ENCODE data around the gene CLSTN1. TPM values are rescaled to one million over a fixed set of nuclear protein-coding genes. Genes with fewer than 3 reads are reported as not detected.
A peak's percentile ranks its signal among the peaks of the same experiment; 100 is the strongest.

Gene CLSTN1
- total RNA-seq, result 54.9 TPM
- long read RNA-seq, full-length matches to known transcripts, result 8 of 62 reads
- long read RNA-seq, partial matches to known transcripts, result 50 of 62 reads
- long read RNA-seq, other reads (novel, unspliced or antisense), result 4 of 62 reads

DNA sequence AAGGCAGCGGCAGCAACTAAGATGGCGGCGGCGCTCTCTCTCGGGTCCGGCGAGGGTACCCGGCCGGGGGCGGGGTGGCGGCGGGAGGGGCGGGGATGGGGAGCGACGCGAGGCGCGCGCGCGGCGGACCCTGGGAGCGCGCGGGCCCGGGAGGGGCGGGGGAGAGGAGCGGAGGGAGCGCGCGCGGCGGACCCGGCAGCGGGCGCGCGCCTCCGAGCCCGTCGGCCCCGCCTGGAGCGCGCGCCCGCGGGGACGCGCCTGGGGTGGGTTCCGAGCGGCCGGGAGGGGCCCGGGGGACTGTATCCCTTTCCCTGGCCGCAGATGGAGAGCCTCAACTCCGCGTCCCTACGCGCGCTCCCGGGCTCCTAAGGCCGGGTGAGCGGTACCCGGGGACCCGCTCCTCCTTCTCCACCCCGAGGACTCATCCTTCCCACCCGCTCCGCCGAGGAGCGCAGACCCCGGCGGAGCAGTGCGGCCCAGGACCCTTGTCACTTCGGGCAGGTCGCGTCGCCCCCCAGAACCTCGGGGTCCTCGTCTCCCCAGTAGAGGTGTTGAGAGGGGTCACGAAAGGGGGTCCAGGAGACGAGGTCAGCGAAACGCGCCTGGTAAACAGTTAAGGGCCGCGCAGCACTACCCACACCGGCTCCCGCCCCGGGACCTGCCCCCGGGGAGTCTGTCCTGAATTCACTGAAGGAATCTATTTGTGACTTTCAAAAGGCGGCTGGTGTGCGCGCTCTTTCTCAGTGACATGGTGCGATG, at the start of gene CLSTN1:
Gene CLSTN1, minus strand, starts transcription at position 23 of the 759 bp plus-strand sequence. CDS start 232 bp downstream, outside the sequence.
- intact Hi-C loops (cut with micrococcal nuclease), result no loop called here
- peak; percentile 95 for DNase-seq
- ATAC-seq, result peak; percentile 87

DNA sequence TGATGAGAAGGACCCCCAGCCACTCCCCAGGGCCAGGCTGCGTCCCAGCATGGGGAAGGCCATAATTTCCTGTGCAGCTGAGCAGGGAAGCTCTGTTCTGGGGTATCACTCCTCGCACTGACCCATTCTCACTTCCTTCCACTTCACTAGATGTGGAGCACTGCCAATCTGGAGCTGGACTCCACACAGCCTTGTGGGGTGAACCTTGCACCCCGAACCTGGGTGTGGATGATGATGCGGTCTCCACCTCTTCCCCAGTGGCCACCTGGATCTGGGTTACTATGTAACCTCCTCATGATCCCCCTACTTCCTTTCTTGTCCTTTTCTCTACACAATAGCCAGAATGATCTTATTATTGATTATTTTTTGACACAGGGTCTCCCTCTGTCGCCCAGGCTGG, 49.6 kb upstream of the CLSTN1 start:
- intact Hi-C loops (cut with micrococcal nuclease), result no loop called here
- no peak for ATAC-seq
- DNase-seq, result no peak

- no peak for DNase-seq
- ATAC-seq, result no peak
- intact Hi-C loops (cut with micrococcal nuclease), result no loop called here
Measured at GRCh38 chr1:9872430-9873165, 48.8 kb upstream of the CLSTN1 start.

DNA sequence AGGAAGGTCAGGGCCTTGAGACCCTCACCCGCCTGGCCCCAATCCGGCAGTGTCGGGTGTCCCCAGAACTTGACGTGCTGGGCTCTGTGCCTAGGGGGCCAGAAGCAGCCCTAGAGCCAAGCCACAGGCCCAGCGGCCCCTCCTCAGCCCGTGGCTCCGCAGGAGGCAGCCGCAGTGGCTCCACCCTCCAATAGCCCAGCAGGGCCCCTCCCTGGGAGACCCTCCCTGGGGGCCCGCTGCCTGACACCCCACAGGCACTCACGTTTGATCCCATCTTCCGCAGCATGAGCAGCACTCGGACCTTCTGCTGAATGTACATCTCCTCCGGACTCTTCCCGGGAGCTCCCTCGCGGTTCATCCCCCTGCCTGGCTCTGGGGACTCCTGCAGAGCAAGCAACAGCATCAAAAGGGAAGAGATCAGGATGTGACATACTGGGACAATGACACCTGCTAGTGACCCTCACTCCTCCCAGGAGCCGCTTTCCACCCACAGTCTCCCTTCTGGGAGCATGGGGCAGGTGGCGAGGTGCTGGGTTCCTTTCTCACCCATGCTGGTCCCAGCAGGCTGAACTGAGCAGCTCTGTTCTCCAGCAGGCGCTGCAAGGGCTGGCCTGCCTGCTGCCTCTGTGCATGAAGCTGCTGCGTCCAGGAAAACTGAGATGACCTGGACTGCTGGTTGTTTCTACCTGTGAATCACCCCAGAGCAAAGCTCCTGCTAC, 48.1 kb upstream of the CLSTN1 start:
- ATAC-seq, result no peak
- DNase-seq, result no peak
- intact Hi-C loops (cut with micrococcal nuclease), result no loop called here

GRCh38 chr1:9871021-9871420, 47.3 kb upstream of the CLSTN1 start:
- ATAC-seq (no peak), DNase-seq (no peak)
- intact Hi-C loops (cut with micrococcal nuclease), result no loop called here

GRCh38 chr1:9870572-9870971, 46.8 kb upstream of the CLSTN1 start:
- intact Hi-C loops (cut with micrococcal nuclease), result no loop called here
- no peak for ATAC-seq
- DNase-seq, result no peak

- intact Hi-C loops (cut with micrococcal nuclease), result loop anchor here (5.0 kb wide), 1 partner anchor 88 kb away; no protein-coding TSS in a partner anchor
- no peak for ATAC-seq
- no peak for DNase-seq
Measured at GRCh38 chr1:9869831-9870251, 46.1 kb upstream of the CLSTN1 start.

DNA sequence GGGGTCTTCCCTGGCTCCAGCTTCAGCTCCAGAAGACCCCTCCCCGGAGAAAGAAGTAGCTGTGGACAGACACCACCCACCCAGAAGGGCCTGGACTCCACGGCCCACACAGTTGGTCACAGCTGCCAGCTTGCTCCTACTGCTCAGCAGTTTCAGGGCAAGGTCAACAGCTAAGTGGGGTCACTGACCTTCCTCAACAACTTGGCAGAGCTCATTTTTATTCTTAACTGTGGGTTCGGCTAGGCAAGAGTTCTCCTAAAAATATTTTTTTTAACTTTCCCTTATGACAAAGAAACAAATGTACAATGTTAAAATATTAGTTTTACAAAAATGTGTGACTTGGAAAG, 44.5 kb upstream of the CLSTN1 start:
- intact Hi-C loops (cut with micrococcal nuclease), result loop anchor here (5.0 kb wide), 1 partner anchor 86 kb away; no protein-coding TSS in a partner anchor
- ATAC-seq, result no peak
- no peak for DNase-seq

DNA sequence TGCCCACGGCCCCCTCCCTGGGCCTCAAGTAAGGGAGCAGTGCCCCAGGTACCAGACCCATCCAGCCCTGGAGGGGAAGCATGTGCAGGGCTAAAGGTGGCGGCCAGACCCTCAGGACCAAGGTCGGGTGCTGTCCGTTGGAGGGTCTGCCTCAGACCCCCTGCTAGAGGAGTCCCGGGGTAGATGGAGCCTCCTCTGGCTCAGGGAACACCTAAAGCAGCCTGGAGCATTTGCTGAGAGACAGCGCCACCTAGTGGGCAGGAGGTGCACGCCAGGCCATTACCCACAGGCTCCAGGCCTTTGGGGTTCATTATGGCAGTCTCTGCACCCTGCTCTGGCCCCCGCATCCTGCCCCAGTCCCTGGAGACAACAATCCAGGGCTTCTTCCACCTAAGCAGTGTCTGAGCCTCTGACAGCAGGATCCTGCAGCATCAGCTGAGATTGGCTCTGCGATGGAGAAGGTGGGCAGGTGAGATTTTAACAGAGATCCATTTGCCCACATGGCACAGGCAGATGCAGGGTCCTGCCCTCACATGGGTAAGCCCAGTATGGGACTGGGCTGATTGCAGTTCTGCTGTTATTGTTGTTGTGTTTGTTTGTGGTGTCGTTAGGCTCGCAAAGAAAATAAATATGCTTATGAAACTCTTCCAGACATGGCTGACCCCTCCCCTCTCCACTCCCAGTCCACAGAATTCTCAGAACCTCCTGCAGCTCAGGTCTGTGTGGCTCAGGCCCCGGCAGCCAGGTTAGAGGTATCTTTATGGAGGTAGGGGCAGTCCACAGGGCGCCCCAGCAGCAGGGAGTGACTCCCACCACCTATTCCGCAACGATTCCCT, 43.9 kb upstream of the CLSTN1 start:
- ATAC-seq (peak; percentile 86), DNase-seq (peak; percentile 88)
- intact Hi-C loops (cut with micrococcal nuclease), result loop anchor here (5.0 kb wide), 1 partner anchor 85 kb away; no protein-coding TSS in a partner anchor

GRCh38 chr1:9866836-9867235, 43.1 kb upstream of the CLSTN1 start:
- intact Hi-C loops (cut with micrococcal nuclease), result loop anchor here (5.0 kb wide), 1 partner anchor 85 kb away; no protein-coding TSS in a partner anchor
- ATAC-seq (no peak), DNase-seq (no peak)

GRCh38 chr1:9865724-9866123, 42.0 kb upstream of the CLSTN1 start:
- ATAC-seq (no peak), DNase-seq (no peak)
- intact Hi-C loops (cut with micrococcal nuclease), result loop anchor here (5.0 kb wide), 1 partner anchor 83 kb away; no protein-coding TSS in a partner anchor

DNA sequence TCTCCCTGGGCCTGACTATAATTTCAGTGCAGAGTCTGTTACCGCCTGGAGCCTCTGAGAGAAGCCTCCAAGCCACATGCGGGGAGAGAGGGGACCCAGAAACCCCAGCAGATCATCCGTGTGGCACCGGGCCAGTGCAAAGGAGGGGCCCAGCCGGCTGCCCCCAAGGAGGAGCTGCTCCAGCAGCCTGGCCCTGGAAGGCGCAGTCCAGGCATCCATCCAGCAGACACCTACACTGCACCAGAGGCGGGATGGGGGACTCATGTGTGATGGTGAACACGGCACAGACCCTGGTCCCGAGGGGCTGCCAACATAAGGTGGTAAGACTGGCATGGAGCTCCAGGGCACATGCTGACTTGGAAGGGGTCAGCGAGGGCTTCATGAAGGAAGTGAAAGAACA, 39.6 kb upstream of the CLSTN1 start:
- DNase-seq (no peak), ATAC-seq (no peak)
- intact Hi-C loops (cut with micrococcal nuclease), result no loop called here

DNA sequence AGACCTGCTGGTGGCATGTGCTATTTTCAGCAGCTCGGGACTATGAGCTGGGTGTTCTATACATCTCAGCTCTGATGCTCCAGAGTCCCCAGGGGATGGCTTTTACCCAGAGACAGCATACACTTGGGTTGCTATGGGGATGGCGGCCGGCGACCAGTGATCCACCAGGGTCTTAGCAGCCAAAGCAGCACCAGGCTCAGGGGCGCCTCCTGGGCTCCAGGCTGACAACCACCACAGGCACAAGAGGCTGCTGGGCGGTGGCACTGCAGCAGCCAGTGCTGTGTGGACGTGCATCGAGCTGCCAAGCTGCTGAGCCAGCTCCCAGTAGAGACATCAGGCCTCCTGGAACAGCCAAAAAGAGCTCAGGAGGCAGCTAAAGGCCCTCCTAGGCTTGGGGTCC, 37.6 kb upstream of the CLSTN1 start:
- intact Hi-C loops (cut with micrococcal nuclease), result no loop called here
- no peak for DNase-seq
- no peak for ATAC-seq

- intact Hi-C loops (cut with micrococcal nuclease), result no loop called here
- no peak for DNase-seq
- ATAC-seq, result no peak
Measured at GRCh38 chr1:9860887-9861286, 37.1 kb upstream of the CLSTN1 start.

DNA sequence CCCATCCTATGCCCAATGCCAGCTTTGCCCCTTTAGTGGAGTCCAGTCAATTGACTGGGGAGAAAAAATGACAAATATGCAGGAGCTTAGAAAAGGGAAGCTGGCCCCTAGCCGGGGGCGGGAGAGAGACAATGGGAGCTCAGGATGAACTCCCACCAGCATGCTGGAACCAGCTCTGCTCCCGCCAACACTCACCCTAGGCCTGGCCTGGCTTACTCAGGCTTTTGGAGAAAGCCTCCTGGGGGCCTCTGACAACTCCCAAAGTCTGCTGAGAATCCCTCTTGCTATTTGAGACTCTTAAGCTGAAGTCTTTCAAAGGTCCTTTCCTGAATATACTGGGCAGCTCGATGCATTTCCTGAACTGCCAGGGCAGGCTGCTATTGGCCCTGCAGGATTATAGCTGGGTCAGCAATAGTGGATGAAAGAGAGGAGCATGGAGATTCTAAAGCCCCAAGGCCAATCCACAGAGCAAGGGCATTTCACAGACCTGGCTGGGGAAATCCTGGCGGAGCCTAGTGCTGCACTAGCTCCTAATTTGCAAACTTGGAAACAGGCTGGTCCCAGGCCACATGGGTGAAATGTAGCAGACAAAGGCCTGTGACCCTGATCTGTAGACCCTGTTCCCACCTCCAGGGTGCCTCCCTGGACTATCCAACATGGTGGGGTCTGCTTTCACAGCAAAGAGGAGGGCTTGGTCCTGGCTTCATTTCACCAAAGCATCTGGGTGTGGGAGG, 35.7 kb upstream of the CLSTN1 start:
- intact Hi-C loops (cut with micrococcal nuclease), result no loop called here
- DNase-seq (no peak), ATAC-seq (no peak)

GRCh38 chr1:9858293-9859035, 34.7 kb upstream of the CLSTN1 start:
- intact Hi-C loops (cut with micrococcal nuclease), result no loop called here
- DNase-seq (no peak), ATAC-seq (no peak)

DNA sequence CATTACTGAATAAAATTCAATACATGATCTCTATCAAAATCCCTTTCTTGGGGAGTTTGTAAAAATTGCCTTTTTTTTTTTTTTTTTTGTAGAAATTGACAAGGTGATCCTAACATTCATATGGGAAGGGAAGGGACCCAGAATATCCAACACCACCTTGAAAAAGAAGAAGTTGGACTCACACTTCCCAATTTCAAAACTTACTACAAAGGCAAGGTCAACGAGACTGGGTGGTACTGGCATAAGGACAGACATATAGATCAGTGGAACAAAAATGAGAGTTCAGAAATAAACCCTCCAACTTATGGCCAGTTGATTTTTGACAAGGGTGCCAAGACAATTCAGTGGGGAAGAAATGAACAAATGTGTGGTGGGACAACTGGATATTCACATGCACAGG, 31.4 kb upstream of the CLSTN1 start:
- ATAC-seq (no peak), DNase-seq (no peak)
- intact Hi-C loops (cut with micrococcal nuclease), result no loop called here

DNA sequence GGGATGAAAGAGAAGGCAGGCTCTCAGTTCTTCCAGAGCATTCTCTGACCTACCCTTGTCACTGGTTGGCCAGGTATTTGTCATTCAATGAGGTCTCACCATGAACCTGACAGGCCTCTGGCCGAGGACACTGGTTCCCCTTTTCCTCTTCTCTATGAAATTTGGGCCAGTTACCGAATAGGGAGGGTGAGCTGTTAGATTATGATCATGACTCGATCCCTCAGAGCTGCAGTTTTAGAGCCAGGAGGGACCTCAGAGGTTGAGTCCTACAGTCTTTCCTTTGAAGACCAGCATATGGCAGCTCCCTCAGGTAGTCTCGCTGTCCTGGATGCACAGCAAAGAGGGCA, 29.5 kb upstream of the CLSTN1 start:
- no peak for ATAC-seq
- intact Hi-C loops (cut with micrococcal nuclease), result no loop called here
- no peak for DNase-seq

Measured in left ventricle myocardium superior (tissue), 1 donor.